GM12874 (cell line): ENCODE data around the gene NF2.

Experiments
- TF ChIP-seq, protein P1 (sequence below): IDR thresholded peaks from 2 replicates; pipeline ENCODE4 v1.5.1; 2011; ENCODE audit warnings: low read depth, mild to moderate bottlenecking, control low read depth, low read length, moderate library complexity; ENCODE audit not compliant: insufficient read depth

Gene NF2

DNA sequence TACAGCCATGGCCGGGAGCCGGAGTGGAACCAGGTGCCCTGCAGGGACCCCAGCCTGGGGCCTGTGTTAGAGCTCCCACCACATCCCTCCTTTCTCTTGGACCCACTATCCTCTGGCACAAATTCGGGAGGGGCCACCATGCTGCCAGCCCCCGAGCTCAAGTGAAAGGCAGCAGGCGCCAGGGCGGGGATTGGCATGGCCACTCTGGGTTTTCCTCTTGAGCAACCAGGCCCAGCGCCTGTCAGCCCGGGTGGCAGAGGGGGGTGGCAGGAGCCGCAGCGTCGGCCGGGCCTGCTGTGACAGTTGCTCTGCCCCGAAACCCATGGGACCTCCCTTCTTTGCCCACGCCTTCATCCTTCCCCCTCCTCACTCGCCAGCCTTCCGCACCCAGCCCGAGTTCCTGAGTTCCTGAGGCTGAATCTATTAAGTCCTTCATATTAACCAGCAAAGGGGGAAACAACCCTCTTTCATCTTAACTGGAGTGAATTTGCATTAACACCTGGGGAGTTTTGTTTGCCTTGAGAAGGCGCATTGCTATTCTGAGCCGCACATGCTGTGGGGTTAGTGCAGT lies 99.6 kb downstream of the NF2 start:
- TF ChIP-seq, protein P1, sequence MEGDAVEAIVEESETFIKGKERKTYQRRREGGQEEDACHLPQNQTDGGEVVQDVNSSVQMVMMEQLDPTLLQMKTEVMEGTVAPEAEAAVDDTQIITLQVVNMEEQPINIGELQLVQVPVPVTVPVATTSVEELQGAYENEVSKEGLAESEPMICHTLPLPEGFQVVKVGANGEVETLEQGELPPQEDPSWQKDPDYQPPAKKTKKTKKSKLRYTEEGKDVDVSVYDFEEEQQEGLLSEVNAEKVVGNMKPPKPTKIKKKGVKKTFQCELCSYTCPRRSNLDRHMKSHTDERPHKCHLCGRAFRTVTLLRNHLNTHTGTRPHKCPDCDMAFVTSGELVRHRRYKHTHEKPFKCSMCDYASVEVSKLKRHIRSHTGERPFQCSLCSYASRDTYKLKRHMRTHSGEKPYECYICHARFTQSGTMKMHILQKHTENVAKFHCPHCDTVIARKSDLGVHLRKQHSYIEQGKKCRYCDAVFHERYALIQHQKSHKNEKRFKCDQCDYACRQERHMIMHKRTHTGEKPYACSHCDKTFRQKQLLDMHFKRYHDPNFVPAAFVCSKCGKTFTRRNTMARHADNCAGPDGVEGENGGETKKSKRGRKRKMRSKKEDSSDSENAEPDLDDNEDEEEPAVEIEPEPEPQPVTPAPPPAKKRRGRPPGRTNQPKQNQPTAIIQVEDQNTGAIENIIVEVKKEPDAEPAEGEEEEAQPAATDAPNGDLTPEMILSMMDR: no peak

DNA sequence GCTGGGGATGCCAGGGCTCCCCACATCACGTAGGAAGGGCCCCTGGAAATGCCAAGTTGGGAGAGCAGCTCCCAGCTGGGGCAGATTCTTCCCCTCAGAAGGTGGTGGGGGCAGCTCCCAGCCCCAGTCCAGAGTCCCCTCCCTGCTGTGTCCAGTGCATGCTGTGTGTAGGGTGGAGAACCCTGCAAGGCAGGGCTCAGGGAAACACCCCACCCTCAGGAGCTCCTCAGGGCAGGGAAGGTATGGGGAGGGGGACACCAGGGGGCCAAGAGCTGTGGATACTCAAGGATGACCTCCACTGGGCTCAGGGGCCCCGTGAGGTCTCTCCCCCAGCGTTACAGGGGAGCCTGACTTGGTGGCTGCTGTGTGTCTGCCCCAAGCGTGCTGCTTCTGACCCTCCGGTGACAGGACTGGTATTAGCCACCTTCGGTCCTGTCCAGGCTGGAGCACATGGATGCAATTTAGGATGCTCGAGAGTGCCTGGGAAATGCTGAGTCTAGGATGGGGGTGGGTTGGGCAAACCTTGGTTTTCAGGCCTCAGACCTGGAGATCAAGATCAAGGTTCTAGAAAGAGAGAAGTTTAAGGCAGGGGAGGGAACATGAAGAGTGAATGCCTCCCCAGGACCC lies 100.2 kb downstream of the NF2 start:
- TF ChIP-seq, protein P1: no peak

DNA sequence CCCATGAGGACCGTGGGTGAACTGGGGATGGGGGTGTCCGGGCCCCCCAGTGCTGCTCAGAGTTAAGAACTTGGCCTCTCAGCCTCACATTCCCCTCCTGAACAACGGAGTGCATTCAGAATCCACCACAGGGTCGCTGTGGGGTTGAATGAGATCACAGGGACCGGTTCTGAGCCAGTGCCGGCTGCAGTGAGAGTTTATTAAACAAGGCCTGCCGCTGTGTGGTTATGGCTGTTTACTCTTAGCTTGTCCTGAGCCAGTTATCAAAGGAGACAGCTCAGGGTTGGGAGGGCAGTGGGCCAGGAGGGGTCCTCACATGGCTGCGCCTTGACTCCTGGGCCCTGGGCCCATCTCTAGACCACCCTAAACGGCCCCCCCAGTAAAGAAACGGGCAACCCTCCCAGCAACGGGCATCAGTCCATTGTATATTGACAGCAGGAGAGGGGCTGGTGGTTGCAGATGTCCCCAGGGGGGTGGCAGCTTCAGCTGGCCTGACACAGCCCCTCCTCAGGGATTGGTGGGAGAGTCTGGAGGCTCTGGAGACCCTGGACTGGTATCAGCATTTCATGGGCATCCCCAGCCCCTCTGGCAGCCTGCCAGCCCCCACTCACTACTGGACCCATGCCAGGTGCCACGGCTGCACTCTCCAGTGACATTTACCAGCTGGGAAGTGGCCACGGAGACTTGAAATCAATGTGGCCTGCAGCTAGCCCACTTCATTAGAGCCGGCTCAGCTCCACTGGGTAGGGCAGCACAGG lies 101.3 kb downstream of the NF2 start:
- TF ChIP-seq, protein P1: no peak

DNA sequence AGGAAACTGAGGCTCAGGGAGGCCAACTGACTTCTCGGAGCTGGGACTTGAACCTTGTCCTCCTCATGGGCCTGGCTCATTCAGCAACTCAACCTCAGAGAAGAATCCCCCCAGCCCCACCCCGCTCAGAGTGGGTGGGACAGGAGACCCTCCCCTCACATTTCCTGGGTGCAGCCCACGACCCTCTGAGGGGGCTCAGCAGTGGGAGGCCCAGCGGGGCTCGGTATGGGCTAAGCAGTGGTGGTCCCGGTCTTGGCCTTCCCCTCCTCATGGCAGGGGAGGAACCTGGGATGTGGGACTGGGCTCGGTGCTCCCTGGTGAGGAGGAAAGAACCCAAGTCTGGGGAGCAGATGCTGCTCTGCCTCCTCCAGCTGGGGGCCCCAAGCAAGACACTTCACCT lies 102.2 kb downstream of the NF2 start:
- TF ChIP-seq, protein P1: no peak

DNA sequence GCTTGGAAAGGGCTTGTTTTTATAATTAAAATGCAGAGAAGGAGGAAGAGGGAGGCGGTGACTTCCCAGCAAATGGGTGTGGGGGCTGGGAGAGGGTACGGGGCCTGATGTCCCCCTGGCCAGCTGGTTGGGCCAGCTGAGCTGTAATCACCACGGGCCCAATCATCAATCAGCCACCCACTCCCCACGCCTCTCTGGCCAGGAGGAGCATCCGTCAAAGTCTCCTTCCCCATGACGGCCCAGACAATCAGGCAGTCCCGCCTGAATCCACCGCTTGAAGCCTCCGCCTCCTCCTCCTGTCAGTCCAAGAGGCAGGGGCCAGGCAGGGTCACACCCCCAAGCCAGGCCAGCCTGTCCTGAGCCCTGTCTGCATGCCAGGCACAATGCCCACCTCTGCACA lies 103.1 kb downstream of the NF2 start:
- TF ChIP-seq, protein P1: no peak

DNA sequence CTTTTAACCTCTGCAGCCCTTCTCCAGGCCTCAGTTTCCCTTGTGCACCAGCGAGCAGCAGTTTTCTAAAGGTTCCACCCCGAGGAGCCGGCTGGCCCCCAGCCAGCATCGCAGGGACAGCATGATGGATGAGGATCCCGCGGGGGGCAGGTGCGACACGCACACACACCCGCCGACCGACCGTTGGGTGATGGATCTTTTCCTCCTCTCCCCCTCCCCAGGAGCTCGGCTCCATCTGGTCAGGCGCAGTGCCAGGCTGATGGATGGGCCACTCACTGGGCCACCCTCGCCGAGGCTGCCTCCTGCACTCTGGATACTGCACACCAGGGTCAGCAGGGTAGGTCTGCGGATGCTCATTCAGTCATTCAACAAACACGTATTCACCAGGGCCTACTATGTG lies 103.6 kb downstream of the NF2 start:
- TF ChIP-seq, protein P1: no peak

DNA sequence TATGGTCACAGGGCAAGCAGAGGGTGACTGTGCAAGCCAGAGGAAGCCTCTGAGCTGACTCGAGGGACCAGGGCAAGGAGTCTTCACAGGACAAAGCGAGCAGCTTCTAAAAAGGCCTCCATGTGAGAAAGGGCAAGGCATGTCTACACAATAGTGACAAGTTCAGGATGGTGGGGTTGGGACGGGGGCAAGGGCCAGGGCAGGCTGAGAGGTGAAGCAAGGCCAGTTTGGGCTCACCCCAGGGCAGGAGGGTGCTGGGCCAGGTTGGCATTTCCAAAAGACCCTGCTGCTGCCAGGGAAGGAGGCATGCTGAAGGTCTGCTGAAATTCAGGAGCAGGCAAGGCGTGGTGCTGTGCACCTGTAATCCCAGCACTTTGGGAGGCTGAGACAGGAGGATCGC lies 104.0 kb downstream of the NF2 start:
- TF ChIP-seq, protein P1: no peak
